Neural crest cell (in vitro differentiated cells): ENCODE results near the gene STAU1. TPM values are rescaled to one million over a fixed set of nuclear protein-coding genes. Genes with fewer than 3 reads are reported as not detected.

ENCODE experiments used
- DNase-seq: peaks from one replicate; pipeline ENCODE4 v3.0.0; 2021; ENCODE audit warnings: low read depth, mixed read lengths, low spot score
- H3K27ac Mint-ChIP-seq: one replicate; pipeline ENCODE4 v1.8.0; 2021; ENCODE audit warnings: mild to moderate bottlenecking, mixed read lengths; ENCODE audit not compliant: unreplicated experiment
- H3K27me3 Mint-ChIP-seq: 2 replicates; pipeline ENCODE4 v1.8.0; 2021; ENCODE audit warnings: low read depth, mild to moderate bottlenecking, mixed read lengths
- H3K36me3 Mint-ChIP-seq: 2 replicates; pipeline ENCODE4 v1.8.0; 2021; ENCODE audit warnings: low read depth, mild to moderate bottlenecking, mixed read lengths
- H3K4me1 Mint-ChIP-seq: 2 replicates; pipeline ENCODE4 v1.8.0; 2021; ENCODE audit warnings: mixed read lengths
- H3K4me3 Mint-ChIP-seq: one replicate; pipeline ENCODE4 v1.8.0; 2021; ENCODE audit warnings: mild to moderate bottlenecking, mixed read lengths
- H3K9me3 Mint-ChIP-seq: 2 replicates; pipeline ENCODE4 v1.8.0; 2021; ENCODE audit warnings: mixed read lengths
- CTCF ChIP-seq: fragments of 200-600 bp; sonication (generic); conservative IDR thresholded peaks from 2 replicates; pipeline ENCODE4 v1.5.0; 2021; ENCODE audit warnings: antibody characterized with exemption, mild to moderate bottlenecking
- total RNA-seq: library from RNA; stranded (reverse); gene quantifications from 2 replicates; pipeline ENCODE4 v1.2.1, GENCODE V29; 2021

The STAU1 gene
- total RNA-seq, 1 donor from 2014 or later, result 102 TPM

GRCh38 chr20:49074521-49074920 is 113.6 kb downstream of the STAU1 start:
- H3K4me1 Mint-ChIP-seq, result no peaks in the 10 kb centered on the region
- no peak overlapping the region for H3K4me3 Mint-ChIP-seq
- no peaks in the 10 kb centered on the region for H3K27me3 Mint-ChIP-seq
- no peak overlapping the region for H3K27ac Mint-ChIP-seq
- peaks cover 10% of the 10 kb centered on the region for H3K36me3 Mint-ChIP-seq
- DNase-seq, result no peak
- H3K9me3 Mint-ChIP-seq, result no peaks in the 10 kb centered on the region
- no peak for TF ChIP-seq CTCF

Other genes starting within 250 kb of the STAU1 start
- 186 and 196 TPM in 2 replicates for gene CSE1L, start 142.0 kb downstream of the STAU1 start, total RNA-seq
- gene DDX27, start 31.1 kb upstream of the STAU1 start, total RNA-seq, result 33.2 and 34.3 TPM in 2 replicates
- gene ZNFX1, start 89.7 kb upstream of the STAU1 start, total RNA-seq, result 10.0 and 10.4 TPM in 2 replicates